Stimulated activated CD4-positive, alpha-beta T cell treated with anti-CD3 and anti-CD28 coated beads, Interleukin-15, amount 100 ng/mL, for 24 hours (primary cell): Measurements from ENCODE around the gene NOTUM.
"Not testable (repeated sequence)": the region's sequence is repeated elsewhere in the genome, so short reads cannot be mapped to it uniquely, and the experiment has no call there.

Source experiments
- DNase-seq: peaks from one replicate; pipeline ENCODE4 v3.0.0-alpha.2; 2020

Gene NOTUM

GRCh38 chr17:81996232-81996756 lies 35.3 kb upstream of the NOTUM start:
- no peak for DNase-seq

- no peak for DNase-seq
Measured at GRCh38 chr17:81995463-81996231, 34.7 kb upstream of the NOTUM start.

GRCh38 chr17:81994593-81995462 lies 33.8 kb upstream of the NOTUM start:
- DNase-seq = no peak

GRCh38 chr17:81993729-81994592 lies 33.0 kb upstream of the NOTUM start:
- no peak for DNase-seq

- no peak for DNase-seq
Measured at GRCh38 chr17:81992306-81993102, 31.5 kb upstream of the NOTUM start.

GRCh38 chr17:81991684-81992305 lies 30.8 kb upstream of the NOTUM start:
- no peak for DNase-seq

- DNase-seq = no peak
Measured at GRCh38 chr17:81990836-81991683, 30.1 kb upstream of the NOTUM start.

- DNase-seq = no peak
Measured at GRCh38 chr17:81987161-81987770, 26.3 kb upstream of the NOTUM start.

- no peak for DNase-seq
Measured at GRCh38 chr17:81986606-81987005, 25.6 kb upstream of the NOTUM start.

GRCh38 chr17:81984773-81985410 lies 23.9 kb upstream of the NOTUM start:
- no peak for DNase-seq

- no peak for DNase-seq
Measured at GRCh38 chr17:81983639-81984373, 22.8 kb upstream of the NOTUM start.

GRCh38 chr17:81983011-81983638 lies 22.1 kb upstream of the NOTUM start:
- no peak for DNase-seq

GRCh38 chr17:81981511-81981910 lies 20.5 kb upstream of the NOTUM start:
- DNase-seq = not testable (repeated sequence)

GRCh38 chr17:81980707-81981343 lies 19.8 kb upstream of the NOTUM start:
- DNase-seq = no peak

- no peak for DNase-seq
Measured at GRCh38 chr17:81980122-81980521, 19.1 kb upstream of the NOTUM start.

GRCh38 chr17:81978524-81979298 lies 17.7 kb upstream of the NOTUM start:
- DNase-seq = no peak
